GM19467 (cell line): Measurements from ENCODE around the gene SEC24B.

ENCODE experiments used
- ATAC-seq: cut with Tn5 transposase; IDR thresholded peaks from one replicate; pipeline ENCODE4 v1.9.1; 2021; ENCODE audit warnings: mild to moderate bottlenecking, moderate library complexity; ENCODE audit not compliant: unreplicated experiment

SEC24B gene

DNA sequence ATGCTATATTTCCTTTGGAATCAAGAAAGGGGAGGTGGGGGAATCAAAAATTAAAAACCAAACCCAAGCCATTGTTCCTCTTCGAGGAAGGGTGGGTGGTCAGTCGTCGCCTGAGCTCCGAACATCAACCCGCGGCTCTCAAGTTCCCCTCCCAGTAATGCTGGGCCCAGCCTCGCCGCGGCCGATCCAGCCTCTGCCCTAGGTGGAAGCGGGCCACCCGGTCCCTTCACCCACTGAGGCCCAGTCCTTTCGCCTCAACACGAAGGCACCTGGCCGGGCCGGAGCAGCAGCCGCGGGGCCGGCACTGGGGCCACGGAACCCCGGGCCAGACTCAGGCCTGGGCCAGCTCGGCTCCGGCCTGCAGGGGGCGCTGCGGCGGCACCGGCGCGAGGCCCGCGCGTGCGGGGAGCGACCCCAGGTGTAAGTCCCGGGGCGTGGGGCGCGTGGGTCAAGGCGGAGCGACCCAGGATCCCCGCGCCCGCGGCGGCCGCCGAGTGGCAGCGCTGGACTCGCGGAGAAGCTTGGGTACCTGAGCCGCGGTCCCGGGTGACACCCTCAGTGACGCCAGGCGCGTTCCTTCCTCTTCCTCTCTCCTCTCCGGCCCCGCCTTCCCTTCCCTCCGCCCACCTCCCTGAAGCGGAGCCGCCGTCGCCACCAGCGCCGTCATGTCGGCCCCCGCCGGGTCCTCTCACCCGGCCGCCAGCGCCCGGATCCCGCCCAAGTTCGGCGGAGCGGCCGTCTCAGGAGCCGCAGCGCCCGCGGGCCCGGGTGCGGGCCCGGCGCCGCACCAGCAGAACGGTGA is at the start of gene SEC24B:
TSS of gene SEC24B (plus strand) at position 611 of the 802 bp plus-strand sequence. CDS start at position 666, 55 bp downstream.
- ATAC-seq: peak; percentile 92

DNA sequence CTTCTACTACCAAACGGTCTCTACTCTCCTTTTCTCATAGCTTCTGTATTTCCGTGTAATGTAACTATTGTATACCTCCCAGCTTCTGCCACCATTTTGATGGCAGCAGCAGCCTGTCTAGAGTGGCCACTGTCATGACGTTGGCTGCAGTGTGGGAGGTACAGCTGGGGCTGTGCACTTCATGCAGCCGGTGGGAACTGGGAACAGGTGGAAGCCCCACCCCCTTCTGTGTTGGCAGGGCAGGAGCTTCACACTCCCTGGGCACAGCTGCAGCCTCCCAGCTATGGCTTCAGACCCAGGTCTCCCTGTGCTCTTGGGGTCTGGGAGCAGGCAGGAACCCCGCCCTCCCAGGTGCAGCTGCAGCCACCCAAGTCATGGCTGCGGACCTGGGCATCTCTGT is 49.8 kb upstream of the SEC24B start:
- ATAC-seq: no peak

DNA sequence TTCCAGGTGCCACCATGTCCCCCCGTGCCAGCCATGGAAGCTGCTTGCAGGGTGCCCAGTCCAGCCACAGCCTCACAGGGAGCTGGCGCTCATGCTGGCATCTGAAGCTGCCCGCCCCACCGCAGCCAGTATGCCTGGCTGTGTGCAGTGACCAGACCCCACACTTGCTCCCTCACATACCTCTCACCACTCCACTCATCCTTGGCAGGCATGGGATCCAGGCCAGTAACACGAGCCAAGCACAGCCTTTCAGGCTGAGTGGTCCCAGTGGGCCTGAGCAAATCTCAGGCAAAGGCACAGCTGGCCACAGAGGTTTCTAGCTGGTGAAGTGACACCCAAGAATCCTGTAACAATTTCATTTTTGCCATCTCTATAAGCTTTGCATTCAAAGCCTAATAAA is 48.4 kb upstream of the SEC24B start:
- ATAC-seq: no peak

DNA sequence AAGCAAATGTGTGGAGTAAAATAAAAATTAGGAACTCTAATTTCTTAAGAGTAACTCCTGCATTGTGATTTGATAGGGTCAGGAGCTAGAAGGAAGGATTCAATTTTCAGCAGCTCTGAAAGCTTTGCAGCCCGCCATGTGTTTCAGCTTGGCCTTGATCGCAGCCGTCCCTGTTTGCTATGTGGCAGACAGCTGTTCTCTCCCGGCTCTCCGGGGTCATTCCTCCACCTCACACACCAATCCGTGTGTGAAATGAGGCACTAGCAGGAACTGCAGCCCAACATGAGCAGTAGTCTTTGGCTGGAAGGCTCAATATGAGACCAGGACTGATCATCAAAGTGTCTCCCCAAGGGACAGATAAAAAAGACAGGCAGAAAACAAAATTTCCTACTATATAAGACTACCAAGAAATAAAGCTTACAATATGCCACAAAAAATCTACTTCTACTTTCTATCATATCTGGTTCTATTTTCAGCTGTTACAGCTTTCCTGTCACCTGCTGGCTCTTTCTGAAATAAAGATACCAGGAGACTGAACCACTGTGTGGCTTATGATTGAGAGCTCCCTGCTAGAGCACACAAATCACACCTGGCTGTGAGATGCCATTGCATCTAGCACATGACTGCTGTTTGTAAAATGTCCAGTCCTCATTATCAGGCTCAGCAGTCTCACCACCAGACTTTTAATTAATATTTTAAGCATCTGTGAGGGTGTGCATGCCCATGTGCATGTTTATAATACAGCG is 44.1 kb upstream of the SEC24B start:
- ATAC-seq: peak; percentile 72

DNA sequence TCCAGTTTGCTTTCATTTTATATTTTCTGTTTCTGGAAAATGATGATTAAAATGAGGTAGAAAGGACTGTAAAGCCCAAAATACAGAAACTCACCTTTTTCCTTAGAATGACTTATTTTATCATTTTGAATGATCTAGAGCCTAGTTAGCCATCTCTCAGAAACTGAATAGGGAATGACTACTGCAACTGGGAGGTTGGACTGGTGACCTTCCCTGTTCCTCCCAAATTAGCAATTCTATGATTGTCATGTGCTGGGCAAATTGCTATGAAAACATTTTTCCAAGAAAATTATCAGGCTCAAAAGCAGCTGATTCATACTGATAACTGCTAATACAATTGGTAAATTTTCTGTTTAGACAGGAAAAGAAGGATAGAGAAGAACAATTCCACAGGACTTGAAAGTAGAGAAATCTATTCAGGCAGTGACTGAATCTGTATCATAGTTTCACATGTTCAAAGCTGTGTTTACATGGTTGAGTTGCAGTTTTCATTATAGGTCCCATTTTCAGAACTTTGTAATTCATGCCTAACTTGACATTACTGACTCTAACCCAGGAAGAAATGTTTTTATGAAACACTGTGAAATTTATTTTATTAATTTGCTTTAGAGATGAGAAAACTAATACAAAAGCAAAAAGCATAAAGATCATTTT is 43.4 kb upstream of the SEC24B start:
- no peak for ATAC-seq

DNA sequence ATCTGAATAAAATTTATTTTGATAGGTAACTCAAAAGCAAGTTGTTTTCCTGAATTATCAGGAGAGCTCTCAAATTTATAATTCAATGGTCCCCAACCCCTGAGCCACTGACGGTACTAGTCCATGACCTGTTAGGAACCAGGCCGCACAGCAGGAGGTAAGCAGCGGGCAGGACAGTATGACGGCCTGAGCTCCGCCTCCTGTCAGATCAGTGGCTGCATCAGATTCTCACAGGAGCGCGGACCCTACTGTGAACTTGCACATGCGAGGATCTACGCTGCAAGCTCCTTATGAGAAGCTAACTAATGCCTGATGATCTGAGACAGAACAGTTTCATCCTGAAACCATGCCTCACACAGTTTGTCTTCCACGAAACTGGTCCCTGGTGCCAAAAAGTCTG is 37.9 kb upstream of the SEC24B start:
- no peak for ATAC-seq

DNA sequence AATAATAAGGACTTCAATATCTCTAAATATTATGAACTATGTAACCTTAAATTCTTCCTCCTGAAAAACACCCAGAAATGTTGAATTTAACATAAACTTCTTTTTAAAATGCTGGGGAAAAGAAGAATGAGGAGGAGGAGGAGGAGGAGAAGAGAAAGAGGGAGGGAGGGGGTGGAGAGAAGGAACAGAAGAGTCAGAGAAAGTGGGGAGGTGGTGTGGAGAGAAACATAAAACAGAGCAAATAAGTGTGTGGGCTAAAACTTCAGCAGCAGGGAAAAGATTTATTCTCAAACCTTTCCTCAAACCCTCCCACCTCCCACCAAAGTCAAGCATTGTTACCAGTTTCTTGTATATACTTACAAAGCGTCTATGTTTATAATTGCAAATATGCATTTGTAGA is 34.7 kb upstream of the SEC24B start:
- no peak for ATAC-seq

DNA sequence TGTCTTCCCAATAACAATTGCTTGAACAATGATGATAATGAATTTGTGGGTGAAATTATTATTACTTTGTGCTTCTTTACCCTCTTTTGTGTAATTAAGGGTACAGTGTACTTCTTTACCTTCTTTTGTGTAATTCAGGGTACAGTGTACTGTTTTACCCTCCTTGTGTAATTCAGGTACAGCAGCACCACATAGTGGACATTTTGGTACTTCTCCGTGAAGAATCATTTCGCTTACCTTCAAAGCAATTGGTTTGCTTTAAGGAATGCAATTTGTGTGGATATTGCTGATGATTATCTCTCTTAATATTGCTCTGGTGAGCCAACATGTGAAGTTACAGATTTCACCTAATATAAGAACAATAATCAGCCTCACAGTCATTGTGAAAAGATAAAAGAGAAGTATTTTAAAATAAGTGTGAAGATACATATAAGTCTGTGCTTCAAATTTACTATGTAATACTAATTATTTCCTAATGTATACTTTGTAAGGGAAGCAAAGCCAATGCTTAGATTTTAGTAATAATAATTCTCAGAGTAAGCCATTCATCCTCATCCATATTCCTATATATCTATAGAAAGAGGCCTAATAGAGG is 27.2 kb upstream of the SEC24B start:
- ATAC-seq: peak; percentile 61

DNA sequence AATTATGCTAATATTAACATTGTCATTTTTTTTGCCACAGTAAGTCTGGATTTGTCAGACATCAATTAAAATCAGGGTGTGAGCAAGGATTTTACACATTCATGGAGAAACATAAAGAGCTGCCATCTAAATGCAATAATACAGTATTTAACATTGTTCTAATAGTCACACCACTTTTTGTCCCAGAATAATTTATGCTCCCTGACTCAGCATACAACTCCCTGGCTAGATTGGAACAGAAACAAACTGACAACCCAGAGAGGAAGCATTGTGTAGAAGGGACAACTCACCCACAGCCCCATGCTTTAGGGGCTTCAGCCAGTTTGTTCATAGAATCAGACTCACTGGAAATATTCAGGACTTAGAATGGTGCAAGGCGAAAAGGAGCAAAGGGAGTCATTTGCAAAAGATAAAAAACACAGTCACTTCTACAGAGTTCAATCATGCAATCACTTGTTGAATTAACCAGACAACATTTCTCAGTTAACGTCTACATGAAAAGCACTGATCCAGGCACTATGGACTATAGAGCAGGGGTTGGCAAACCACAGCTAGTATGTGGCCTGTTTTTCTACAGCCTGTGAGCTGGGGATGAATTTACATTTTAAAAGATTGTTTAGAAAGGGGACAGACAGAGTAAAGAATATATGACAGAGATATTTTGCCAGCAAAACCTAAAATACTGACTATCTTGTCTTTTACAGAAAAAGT is 26.4 kb upstream of the SEC24B start:
- ATAC-seq: no peak

DNA sequence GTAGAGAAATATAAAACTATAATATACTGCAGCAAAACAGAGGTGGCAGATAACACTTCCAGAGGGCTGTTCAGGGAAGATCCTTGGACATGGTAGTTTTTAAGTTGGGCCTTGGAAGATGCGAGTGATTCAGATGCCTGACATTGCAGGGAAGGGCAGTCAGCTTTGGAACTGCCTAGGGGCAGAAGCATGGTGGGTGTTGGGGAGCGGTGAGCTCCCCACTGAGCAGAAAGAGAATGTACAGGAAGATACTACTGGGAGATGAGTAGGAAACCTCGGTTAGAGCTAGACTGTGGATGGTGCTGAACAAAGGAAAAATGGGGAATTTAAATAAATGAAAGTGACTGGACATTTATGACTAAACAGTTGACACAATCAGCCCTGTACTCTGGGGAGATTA is 24.9 kb upstream of the SEC24B start:
- no peak for ATAC-seq

DNA sequence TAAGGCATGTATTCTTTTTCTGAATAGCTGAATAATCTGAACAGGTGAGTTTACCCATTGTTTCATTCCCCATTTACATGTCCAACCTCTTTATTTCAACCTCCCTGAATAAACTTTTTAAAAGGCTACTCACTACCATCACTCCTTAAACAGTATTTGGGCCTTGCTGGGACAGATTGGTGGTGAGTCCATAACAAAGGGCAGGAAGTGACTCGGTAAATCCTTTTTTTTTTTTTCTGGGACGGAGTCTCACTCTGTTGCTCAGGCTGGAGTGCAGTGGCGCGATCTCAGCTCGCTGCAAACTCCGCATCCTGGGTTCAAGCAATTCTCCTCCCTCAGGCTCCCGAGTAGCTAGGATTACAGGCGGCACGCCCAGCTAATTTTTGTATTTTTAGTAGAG is 23.4 kb upstream of the SEC24B start:
- no peak for ATAC-seq

DNA sequence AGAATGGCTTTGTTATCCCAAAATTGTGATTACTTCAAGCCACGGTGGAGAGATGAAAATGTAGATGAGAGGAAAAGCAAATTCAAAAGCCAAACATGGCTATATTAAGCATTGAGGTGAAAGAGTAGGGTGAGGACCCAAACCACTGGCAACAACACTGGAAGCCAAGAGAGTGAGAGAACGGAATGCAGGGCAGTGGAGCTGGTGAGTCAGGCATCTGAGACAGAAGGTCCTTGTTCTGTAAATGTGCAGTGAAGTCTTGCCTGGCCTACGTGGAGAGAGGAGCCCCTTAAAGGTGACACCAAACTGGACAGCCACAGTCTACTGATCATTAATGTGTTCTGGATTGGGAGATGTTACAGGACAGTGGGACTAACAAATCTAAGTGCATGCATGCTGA is 22.8 kb upstream of the SEC24B start:
- ATAC-seq: no peak

DNA sequence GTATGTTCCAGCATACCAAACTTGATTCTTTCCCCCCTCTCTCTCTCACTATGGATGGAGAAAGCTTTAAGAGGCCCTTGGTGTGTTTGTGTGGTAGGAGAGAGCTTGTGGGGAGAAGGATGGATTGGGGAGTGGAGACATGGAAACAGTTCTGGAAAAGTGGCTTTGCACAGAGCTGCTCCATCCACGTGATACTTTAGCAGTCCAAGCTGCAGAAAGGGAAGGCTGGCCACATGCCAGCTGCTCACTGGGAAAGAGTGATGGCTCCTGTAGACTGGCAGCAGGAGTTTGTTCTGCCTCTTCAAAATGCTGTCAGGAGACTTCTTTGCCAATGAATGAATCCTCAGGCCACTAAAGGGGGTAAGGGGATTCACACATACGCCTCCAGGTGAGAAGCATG is 21.7 kb upstream of the SEC24B start:
- no peak for ATAC-seq

DNA sequence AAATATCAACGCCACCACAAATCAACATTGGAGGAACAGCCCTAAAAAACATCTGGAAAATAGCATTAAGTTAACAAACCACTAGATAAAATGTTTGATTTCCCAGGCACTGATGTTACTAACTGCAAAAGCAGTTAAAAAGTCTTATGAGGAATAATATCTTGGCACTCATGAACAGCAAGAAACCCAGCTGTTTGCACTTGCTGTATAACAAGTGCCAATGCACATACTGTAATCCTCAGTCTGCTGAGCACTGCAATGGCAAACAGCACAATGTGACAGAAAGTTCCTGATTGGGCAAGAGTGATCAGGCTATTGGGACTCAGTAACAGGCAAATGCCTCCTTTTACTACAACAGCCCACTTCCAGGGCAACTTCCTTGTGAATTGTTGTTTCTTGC is 20.8 kb upstream of the SEC24B start:
- no peak for ATAC-seq

DNA sequence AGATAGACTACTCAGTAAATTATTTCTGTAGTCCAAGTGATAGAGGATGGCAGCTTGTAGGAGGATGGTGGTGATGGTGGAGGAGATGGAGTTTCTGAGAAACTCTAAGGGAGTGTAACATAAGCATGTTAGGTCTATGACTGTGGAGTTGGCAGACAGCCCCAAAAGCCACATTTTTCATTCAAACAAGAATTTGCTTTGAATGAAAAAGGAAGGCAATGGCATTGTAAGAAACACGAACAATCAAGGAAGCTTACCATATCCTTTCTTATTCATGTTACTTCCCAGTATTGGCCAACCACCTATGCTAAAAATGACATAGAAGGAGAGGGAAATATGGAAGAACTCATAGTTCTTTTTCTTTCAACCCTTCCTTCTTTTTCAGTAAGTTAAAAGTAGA is 18.7 kb upstream of the SEC24B start:
- no peak for ATAC-seq

DNA sequence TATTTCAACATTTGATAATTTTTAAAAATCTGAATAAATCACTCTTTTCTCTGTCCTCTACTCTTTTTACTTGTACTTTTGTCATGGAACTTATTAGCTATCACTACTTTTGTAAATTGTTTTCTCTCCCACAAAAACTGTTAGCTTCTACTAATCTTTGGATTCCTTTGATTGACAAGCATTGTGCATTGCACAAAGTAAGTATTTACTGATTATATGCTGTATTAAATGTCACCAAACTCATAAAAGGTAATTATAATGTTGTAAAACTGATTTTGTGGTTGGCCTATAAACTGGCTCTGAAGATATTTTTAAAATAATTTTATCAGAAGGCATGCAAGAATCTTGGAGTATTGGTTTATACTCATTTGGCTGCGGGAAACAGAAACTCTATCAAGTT is 15.0 kb upstream of the SEC24B start:
- ATAC-seq: no peak

DNA sequence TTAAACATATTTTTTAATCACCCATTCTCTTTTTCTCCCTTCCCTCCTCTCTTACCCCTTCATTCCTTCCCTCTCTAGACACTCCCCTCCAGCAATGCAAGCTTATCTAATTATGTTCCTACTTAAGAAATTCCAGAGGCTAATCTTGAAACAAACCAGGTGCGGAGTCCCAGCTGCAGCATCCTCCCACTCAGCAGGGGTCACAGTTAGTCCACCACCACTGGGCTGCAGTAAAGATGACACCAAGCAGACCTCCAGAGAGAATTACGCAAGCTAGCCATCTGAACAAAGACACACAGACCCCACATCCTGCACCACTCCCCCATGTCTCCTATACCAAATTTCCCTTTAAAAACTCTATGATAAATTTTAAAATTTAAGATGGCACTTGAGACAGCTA is 13.9 kb upstream of the SEC24B start:
- no peak for ATAC-seq

DNA sequence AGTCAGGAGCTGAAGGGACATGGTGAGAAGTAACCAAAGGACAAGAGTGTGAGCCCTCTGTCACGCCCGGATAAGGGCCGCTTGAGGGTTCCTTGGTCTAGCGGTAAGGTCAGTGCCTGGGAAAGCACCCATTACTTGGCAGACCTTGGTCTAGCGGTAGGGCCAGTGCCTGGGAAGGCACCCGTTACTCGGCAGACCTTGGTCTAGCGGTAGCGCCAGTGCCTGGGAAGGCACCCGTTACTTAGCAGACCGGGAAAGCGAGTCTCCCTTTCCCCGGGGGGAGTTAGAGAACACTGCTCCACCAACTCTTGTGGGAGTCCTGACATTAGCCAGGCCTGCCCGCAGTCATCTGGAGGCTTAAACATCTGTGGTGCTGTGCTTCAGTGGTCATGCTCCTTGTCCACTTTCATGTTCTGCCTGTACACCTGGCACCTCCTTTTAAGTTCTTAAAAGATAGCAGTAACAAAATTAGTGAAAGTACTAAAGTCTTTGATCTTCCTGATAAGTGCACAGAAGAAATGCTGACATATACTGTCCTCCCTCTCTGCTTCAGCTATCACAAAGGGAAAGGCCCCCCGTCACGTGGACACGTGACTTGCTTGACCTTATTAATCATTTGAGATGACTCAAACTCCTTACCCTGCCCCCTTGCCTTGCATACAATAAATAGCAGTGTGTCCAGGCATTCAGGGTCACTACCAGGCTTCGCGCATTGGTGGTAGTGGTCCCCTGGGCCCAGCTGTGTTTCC is 9.3 kb upstream of the SEC24B start:
- no peak for ATAC-seq

DNA sequence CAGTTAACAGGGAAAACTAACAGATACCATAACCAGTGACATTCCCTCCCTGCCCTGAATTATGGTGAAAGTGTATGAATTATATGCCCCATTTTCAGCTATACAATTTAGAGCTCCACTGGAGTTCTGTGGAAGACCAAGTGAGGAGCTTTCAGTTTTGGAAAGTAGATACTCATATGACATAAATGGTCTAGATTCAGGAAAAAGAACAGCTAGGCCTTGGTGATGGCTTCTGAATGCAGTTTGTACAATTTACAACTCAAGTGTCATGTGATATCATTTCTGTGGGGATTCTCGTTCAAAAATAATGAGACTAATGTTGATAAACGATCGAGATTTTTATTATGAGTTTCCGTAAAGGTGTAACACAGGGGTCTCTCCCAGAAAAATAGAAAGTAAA is 8.2 kb upstream of the SEC24B start:
- no peak for ATAC-seq

DNA sequence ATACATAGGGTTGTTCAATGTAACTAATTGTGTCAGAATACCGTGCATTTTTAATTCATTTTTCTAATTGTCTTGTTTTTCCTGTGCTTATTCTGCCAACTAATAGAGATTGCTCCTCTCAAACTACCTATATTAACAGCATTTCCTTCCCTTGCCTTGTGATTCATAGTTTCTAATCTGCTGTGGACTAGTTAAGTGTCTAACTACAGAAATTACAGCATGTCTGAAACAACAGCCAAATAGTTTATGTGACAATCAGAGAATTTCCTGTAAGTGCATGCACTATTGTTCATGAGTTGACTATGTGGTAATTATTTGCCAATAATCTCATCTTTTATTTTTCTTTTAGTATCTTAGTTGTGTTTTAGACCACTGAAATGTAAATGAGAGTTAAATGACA is 4.1 kb upstream of the SEC24B start:
- ATAC-seq: no peak
